IMR-90 (cell line): ENCODE data around the gene FUCA2. TPM values are rescaled to one million over a fixed set of nuclear protein-coding genes. Genes with fewer than 3 reads are reported as not detected.

ENCODE experiments used
- ATAC-seq: fragments of 200-7000 bp; cut with Tn5 transposase; 2 replicates; pipeline ENCODE4 v1.9.1; 2020; ENCODE audit warnings: low read depth, mild to moderate bottlenecking, moderate library complexity
- BruUV-seq: library from RNA; stranded (reverse); fragments of 400-500 nt; replicated peaks from 2 replicates; lab custom pipeline; 2021; lab: Mats Ljungman, UMichigan
- CTCF ChIA-PET: fragments of 300-600 bp; formaldehyde crosslinking; extraction: SDS; loops from one replicate; lab custom pipeline; 2021; ENCODE audit warnings: antibody characterized with exemption; lab: Yijun Ruan, JAX
- POLR2A ChIA-PET: fragments of 300-600 bp; sonication (Branson Sonifier 250); formaldehyde crosslinking; loops from one replicate; lab custom pipeline; 2022; ENCODE audit warnings: antibody characterized with exemption; ENCODE audit not compliant: unreplicated experiment; lab: Charles Lee
- DNase-seq: peaks from one replicate; pipeline ENCODE4 v3.0.0; 2013
- H2AFZ ChIP-seq: replicated peaks from 2 replicates; pipeline ENCODE3; 2013; ENCODE audit warnings: low read length, mild to moderate bottlenecking; ENCODE audit not compliant: poor library complexity
- H2AK5ac ChIP-seq: 2 replicates; pipeline ENCODE4 v1.6.1; 2013; ENCODE audit warnings: low read depth, low read length, inconsistent platforms
- H2AK9ac ChIP-seq: replicated peaks from 2 replicates; pipeline ENCODE3; 2013; ENCODE audit warnings: mild to moderate bottlenecking, low read depth, low read length, moderate library complexity; ENCODE audit not compliant: poor library complexity
- H2BK120ac ChIP-seq: 2 replicates; pipeline ENCODE4 v1.6.1; 2013; ENCODE audit warnings: low read depth, low read length, inconsistent platforms
- H2BK15ac ChIP-seq: 3 replicates; pipeline ENCODE4 v1.6.1; 2013; ENCODE audit warnings: low read depth, low read length, inconsistent platforms
- H2BK20ac ChIP-seq: 2 replicates; pipeline ENCODE4 v1.6.1; 2013; ENCODE audit warnings: low read depth, mild to moderate bottlenecking, inconsistent platforms, low read length, moderate library complexity
- H2BK5ac ChIP-seq: 2 replicates; pipeline ENCODE4 v1.6.1; 2013; ENCODE audit warnings: mild to moderate bottlenecking, low read depth, low read length, inconsistent platforms; ENCODE audit not compliant: poor library complexity, severe bottlenecking
- H3K14ac ChIP-seq: replicated peaks from 2 replicates; pipeline ENCODE4 v1.6.1; 2013; ENCODE audit warnings: low read depth, low read length, inconsistent platforms
- H3K18ac ChIP-seq: 2 replicates; pipeline ENCODE4 v1.6.1; 2013; ENCODE audit warnings: low read depth, low read length, control low read depth
- H3K23ac ChIP-seq: 2 replicates; pipeline ENCODE4 v1.6.1; 2013; ENCODE audit warnings: low read depth, low read length, inconsistent platforms
- H3K27ac ChIP-seq: 2 replicates; pipeline ENCODE4 v1.5.1; 2013; ENCODE audit warnings: mild to moderate bottlenecking, control low read depth, low read length; ENCODE audit not compliant: insufficient read depth
- H3K27me3 ChIP-seq: 2 replicates; pipeline ENCODE4 v1.6.1; 2013; ENCODE audit warnings: low read length; ENCODE audit not compliant: control insufficient read depth, insufficient read depth
- H3K36me3 ChIP-seq: 2 replicates; pipeline ENCODE4 v1.6.1; 2013; ENCODE audit warnings: low read length, mixed read lengths; ENCODE audit not compliant: control insufficient read depth, insufficient read depth
- H3K4ac ChIP-seq: 2 replicates; pipeline ENCODE4 v1.6.1; 2013; ENCODE audit warnings: low read depth, low read length, inconsistent platforms
- H3K4me1 ChIP-seq: 2 replicates; pipeline ENCODE4 v1.6.1; 2013; ENCODE audit warnings: low read length, mixed read lengths; ENCODE audit not compliant: control insufficient read depth, insufficient read depth
- H3K4me2 ChIP-seq: 2 replicates; pipeline ENCODE4 v1.6.1; 2013; ENCODE audit warnings: low read depth, mild to moderate bottlenecking, control low read depth, low read length, moderate library complexity
- H3K4me3 ChIP-seq: 2 replicates; pipeline ENCODE4 v1.5.1; 2013; ENCODE audit warnings: low read depth, mild to moderate bottlenecking, control low read depth, low read length, moderate library complexity; ENCODE audit not compliant: insufficient read depth
- H3K56ac ChIP-seq: 2 replicates; pipeline ENCODE4 v1.6.1; 2013; ENCODE audit warnings: low read length, inconsistent platforms; ENCODE audit not compliant: insufficient read depth; ENCODE audit errors: extremely low read depth
- H3K79me1 ChIP-seq, 2 experiments: 2 replicates each; pipeline ENCODE4 v1.6.1; 2013; ENCODE audit warnings: low read length in 2 of 2, inconsistent platforms in 1 of 2, low read depth in 1 of 2
- H3K9ac ChIP-seq: 2 replicates; pipeline ENCODE4 v1.6.1; 2013; ENCODE audit warnings: low read depth, low read length, control low read depth
- H3K9me1 ChIP-seq: 2 replicates; pipeline ENCODE4 v1.6.1; 2013; ENCODE audit warnings: low read length, inconsistent platforms; ENCODE audit not compliant: insufficient read depth
- H3K9me3 ChIP-seq: 2 replicates; pipeline ENCODE4 v1.6.1; 2013; ENCODE audit warnings: low read length; ENCODE audit not compliant: control insufficient read depth, insufficient read depth
- H4K20me1 ChIP-seq: 2 replicates; pipeline ENCODE4 v1.6.1; 2013; ENCODE audit warnings: low read length, inconsistent platforms; ENCODE audit not compliant: insufficient read depth
- H4K5ac ChIP-seq: 2 replicates; pipeline ENCODE4 v1.6.1; 2013; ENCODE audit warnings: mild to moderate bottlenecking, low read depth, low read length, control low read depth
- H4K8ac ChIP-seq, 2 experiments: 2 replicates each; pipeline ENCODE4 v1.6.1; 2013; ENCODE audit warnings: low read depth in 2 of 2, low read length in 2 of 2, control low read depth in 1 of 2, inconsistent platforms in 1 of 2
- H4K91ac ChIP-seq: 2 replicates; pipeline ENCODE4 v1.6.1; 2013; ENCODE audit warnings: low read depth, low read length, inconsistent platforms; ENCODE audit not compliant: insufficient read depth
- BHLHE40 ChIP-seq: fragments of 150-350 bp; IDR thresholded peaks from 2 replicates; pipeline ENCODE4 v1.6.1; 2016; ENCODE audit warnings: mild to moderate bottlenecking, low read depth, low read length
- FOS ChIP-seq: fragments of 150-350 bp; IDR thresholded peaks from 2 replicates; pipeline ENCODE4 v1.6.1; 2016; ENCODE audit warnings: low read depth, low read length
- MAFK ChIP-seq: IDR thresholded peaks from 2 replicates; pipeline ENCODE4 v1.6.1; 2012; ENCODE audit warnings: low read depth, low read length, improper control_type of control experiment
- MXI1 ChIP-seq: IDR thresholded peaks from 2 replicates; pipeline ENCODE4 v1.6.1; 2012; ENCODE audit warnings: low read depth, mild to moderate bottlenecking, low read length, moderate library complexity, borderline replicate concordance
- NFE2L2 ChIP-seq: fragments of 150-350 bp; IDR thresholded peaks from 2 replicates; pipeline ENCODE4 v1.6.1; 2016; ENCODE audit warnings: low read depth, mild to moderate bottlenecking, low read length
- RCOR1 ChIP-seq: IDR thresholded peaks from 2 replicates; pipeline ENCODE4 v1.6.1; 2012; ENCODE audit warnings: mild to moderate bottlenecking, low read length, improper control_type of control experiment; ENCODE audit not compliant: insufficient replicate concordance
- RFX5 ChIP-seq: IDR thresholded peaks from 2 replicates; pipeline ENCODE4 v1.8.0; 2012; ENCODE audit warnings: low read depth, mild to moderate bottlenecking, low read length, moderate library complexity
- SMC3 ChIP-seq: fragments of 150-350 bp; IDR thresholded peaks from 2 replicates; pipeline ENCODE4 v1.6.1; 2016; ENCODE audit warnings: low read depth, mild to moderate bottlenecking, antibody characterized with exemption, low read length, moderate library complexity
- WGBS, 2 experiments: methylation state at CpG; one replicate each; pipeline versions ENCODE4 v1.1.5 to v1.1.7; 2013; ENCODE audit warnings: missing lambda C conversion rate in 2 of 2; ENCODE audit not compliant: insufficient read length in 1 of 2; ENCODE audit errors: extremely low coverage in 2 of 2; 5-methylcytosine and 5-hydroxymethylcytosine counted together
- dilution Hi-C: fragments of 300-500 bp; cut with HindIII; formaldehyde crosslinking; loops from one replicate; pipeline ENCODE4 v1.14.3; 2018; ENCODE audit warnings: low sequenced_read_pairs; ENCODE audit not compliant: unreplicated experiment
- in situ Hi-C: fragments of 300-500 bp; cut with MboI; formaldehyde crosslinking; loops from 3 replicates; pipeline ENCODE4 v1.14.3; 2019; ENCODE audit warnings: low sequenced_read_pairs, inconsistent platforms, mixed read lengths
- intact Hi-C: fragments of 100-400 bp; cut with micrococcal nuclease; formaldehyde crosslinking; loops from 2 replicates; pipeline ENCODE4 v1.10.0; 2022
- polyA plus RNA-seq, 3 experiments: library from polyadenylated mRNA; depleted of rRNA; stranded (reverse); fragments of >200 nt; gene quantifications; 2 replicates each; pipeline ENCODE4 v1.2.3, GENCODE V29; 2012; ENCODE audit warnings: low replicate concordance in 1 of 3
- total RNA-seq: library from RNA; depleted of rRNA; stranded (reverse); fragments of >200 nt; gene quantifications from 2 replicates; pipeline ENCODE4 v1.2.3, GENCODE V29; 2012
- TF ChIP-seq, protein P1 (sequence below): fragments of 150-350 bp; IDR thresholded peaks from 2 replicates; pipeline ENCODE4 v1.6.1; 2017; ENCODE audit warnings: mild to moderate bottlenecking, antibody characterized with exemption, low read length, low read depth
- TF ChIP-seq, protein P2 (sequence below): fragments of 150-350 bp; IDR thresholded peaks from 2 replicates; pipeline ENCODE4 v1.6.1; 2016; ENCODE audit warnings: low read depth, mild to moderate bottlenecking, low read length, moderate library complexity, borderline replicate concordance

The FUCA2 gene
- total and polyA plus RNA-seq, 2 of the 4 experiments (the other 2 are of a cell fraction): 44.1 to 47.4 TPM

DNA sequence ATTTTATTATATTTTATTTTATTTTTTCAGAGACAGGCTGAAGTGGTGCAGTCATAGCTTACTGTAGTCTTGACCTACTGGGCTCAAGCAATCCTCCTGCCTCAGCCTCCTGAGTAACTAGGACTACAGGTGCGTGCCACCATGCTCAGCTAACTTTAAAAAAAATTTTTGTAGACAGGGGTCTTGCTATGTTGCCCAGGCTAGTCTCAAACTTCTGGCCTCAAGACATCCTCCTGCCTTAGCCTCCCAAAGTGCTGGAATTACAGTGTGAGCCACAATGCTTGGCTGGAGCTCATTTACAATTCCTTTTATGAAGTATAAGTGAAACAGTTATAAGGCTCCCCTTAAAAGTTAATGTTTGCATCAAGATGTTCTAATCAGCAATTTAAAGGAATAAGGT, 14.5 kb downstream of the FUCA2 start:
- Histone ChIP-seq H3K27me3 (no peaks in the 10 kb centered on the region), H2BK120ac (no peak overlapping the region), H3K4ac (no peak overlapping the region), H2AK9ac (no peak overlapping the region), H4K8ac (no peak overlapping the region), H3K23ac (no peak overlapping the region), H2BK15ac (no peak overlapping the region), H3K4me1 (no peaks in the 10 kb centered on the region), H3K14ac (no peak overlapping the region), H3K4me3 (no peak overlapping the region), H3K9me1 (no peaks in the 10 kb centered on the region), H3K9ac (no peak overlapping the region), H4K5ac (no peak overlapping the region), H3K18ac (no peak overlapping the region), H2BK20ac (no peak overlapping the region), H2BK5ac (no peak overlapping the region), H3K79me1 (peaks cover 4 to 5% of the 10 kb centered on the region in 2 experiments; a peak in 2 of 4 replicates), H3K9me3 (no peaks in the 10 kb centered on the region), H4K91ac (no peak overlapping the region), H3K56ac (no peak overlapping the region), H3K36me3 (peaks cover 31% of the 10 kb centered on the region), H3K4me2 (no peak overlapping the region), H2AFZ (no peak overlapping the region), H3K27ac (no peak overlapping the region), H4K20me1 (no peaks in the 10 kb centered on the region), H2AK5ac (no peak overlapping the region)
- ATAC-seq (no peak), DNase-seq (no peak)
- BruUV-seq: no TSS peak
- ChIA-PET POLR2A (no interaction called here), CTCF (interaction anchor here (0.5 to 1.3 kb wide), 3 partner anchors 10 to 567 kb away, joined by 3 read pairs; no protein-coding TSS in a partner anchor)
- TF ChIP-seq RCOR1: no peak
- no peak for TF ChIP-seq FOS
- TF ChIP-seq RFX5: no peak
- no peak for TF ChIP-seq SMC3
- TF ChIP-seq NFE2L2: no peak
- TF ChIP-seq, protein P1, sequence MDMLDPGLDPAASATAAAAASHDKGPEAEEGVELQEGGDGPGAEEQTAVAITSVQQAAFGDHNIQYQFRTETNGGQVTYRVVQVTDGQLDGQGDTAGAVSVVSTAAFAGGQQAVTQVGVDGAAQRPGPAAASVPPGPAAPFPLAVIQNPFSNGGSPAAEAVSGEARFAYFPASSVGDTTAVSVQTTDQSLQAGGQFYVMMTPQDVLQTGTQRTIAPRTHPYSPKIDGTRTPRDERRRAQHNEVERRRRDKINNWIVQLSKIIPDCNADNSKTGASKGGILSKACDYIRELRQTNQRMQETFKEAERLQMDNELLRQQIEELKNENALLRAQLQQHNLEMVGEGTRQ: no peak
- no peak for TF ChIP-seq MAFK
- TF ChIP-seq, protein P2, sequence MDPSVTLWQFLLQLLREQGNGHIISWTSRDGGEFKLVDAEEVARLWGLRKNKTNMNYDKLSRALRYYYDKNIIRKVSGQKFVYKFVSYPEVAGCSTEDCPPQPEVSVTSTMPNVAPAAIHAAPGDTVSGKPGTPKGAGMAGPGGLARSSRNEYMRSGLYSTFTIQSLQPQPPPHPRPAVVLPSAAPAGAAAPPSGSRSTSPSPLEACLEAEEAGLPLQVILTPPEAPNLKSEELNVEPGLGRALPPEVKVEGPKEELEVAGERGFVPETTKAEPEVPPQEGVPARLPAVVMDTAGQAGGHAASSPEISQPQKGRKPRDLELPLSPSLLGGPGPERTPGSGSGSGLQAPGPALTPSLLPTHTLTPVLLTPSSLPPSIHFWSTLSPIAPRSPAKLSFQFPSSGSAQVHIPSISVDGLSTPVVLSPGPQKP: no peak
- TF ChIP-seq BHLHE40: no peak
- TF ChIP-seq MXI1: no peak
- no CpG with 5 or more reads among the region's 1 CpG for WGBS, 2 experiments
- in situ Hi-C loops: no loop called here
- dilution Hi-C loops: no loop called here
- intact Hi-C loops: no loop called here
